T-helper 22 cell (primary cell): Measurements from ENCODE around the gene HMGB1.

Experiments used
- DNase-seq: peaks from one replicate; pipeline ENCODE4 v3.0.0-alpha.2; 2020; ENCODE audit warnings: low read depth

HMGB1 gene

DNA sequence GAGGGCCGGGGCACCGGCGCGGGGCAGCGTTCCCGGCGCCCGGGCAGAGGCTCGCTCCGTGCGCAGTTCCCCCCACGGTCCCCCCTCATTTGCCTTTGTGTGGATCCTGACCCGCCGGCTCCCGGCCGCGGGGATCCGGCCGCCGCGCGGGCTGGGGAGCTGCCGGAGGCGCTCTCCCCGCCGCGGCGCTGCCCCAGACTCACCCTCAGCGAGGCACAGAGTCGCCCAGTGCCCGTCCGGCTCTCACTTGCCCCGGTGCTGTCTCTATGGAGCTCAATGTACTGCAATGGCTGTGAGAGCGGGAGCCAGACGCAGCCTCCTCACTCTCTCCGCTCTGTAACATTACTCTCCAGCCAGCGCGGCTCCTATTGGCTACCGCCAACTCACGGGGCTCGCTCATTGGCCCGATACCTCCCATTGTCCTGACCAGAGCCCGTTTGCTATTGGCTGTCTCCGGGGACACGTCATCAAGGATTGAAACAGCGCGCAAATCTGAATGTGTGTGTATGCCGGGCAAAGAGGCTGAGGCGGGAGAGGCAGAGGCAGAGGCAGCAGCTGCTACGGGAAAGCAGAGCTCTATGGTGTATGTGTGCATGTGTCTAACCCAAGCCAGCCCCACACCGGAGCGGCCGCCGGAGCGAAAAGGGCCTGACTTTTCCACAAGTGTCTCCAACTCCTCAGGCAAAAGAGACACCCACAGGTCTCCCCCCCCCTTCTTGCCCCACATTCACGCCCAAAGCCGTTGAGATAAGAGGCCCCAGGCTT lies at the start of gene HMGB1:
TSS of gene HMGB1 (minus strand) at position 344 of the 765 bp plus-strand sequence. CDS start 2,256 bp downstream, outside the sequence.
- peak; percentile 96 for DNase-seq

DNA sequence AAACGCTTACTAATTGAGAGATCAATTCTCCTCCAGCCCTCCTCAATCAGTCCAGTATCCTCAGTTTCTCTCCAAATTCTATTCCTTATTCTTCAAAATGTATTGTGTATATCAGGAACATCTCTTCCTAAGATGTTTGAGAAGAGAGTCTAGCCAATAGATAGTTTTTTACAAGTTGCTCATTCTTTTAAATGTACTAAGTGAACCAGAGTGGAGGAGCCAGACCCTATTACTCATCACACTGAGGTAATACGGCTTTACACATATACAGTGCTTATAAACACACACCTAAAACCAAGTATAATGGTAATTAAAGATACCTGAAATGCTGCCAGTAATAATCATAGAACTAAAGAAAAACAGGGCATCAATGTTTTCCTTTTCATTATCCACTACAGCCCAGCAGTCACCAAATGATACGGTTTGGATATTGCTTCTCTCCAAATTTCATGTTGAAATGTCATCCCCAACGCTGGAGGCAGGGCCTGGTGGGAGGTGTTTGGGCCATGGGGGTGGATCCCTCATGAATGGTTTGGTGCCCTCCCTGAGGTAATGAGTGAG lies 45.2 kb upstream of the HMGB1 start:
- no peak for DNase-seq

DNA sequence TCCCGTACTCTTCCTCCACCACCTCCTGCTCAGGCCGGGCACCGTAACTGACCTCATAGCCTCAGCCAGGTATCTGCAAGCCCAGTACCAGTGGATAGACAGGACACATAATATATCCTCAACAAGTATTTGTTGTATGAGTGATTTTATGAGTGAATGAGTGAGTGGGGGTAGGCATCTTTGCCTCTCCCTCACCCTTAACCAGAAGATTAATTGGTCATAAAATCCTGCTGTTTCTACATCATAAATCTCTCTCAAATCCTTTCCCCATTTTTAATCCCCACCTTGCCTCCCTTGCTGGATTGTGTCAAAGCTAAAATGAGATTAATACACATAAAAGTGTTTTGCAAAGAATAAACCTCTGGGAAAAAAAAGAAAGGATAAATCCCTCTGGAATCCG lies 44.4 kb upstream of the HMGB1 start:
- no peak for DNase-seq

DNA sequence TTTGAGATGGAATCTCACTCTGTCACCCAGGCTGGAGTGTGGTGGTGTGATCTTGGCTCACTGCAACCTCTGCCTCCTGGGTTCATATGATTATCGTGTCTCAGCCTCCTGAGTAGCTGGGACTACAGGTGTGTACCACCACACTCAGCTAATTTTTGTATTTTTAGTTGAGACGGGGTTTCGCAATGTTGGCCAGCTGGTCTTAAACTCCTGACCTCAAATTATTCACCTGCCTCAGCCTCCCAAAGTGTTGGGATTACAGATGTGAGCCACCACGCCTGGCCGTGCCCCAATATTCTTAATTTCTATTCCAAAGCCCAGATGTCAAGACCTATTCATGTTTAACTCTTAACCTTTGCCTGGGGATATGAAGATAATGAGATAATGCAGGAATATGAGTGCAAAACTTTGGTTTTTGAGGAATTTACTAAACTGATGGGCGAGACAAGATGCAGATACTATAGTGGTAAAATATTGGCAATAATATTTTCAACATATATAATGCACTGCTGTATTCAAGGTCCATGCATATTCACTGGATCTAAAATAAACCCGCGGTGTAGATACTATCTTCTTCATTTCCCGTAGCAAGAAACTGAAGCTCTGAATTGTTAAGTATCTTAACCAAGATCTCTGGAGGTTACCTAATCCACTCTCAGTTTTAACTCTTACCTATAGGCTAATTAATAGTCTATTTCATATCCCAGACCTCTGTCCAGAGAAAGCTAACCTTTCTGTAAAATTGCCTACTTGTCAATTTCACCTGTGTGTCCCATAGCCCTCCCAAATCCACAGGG lies 43.7 kb upstream of the HMGB1 start:
- no peak for DNase-seq

DNA sequence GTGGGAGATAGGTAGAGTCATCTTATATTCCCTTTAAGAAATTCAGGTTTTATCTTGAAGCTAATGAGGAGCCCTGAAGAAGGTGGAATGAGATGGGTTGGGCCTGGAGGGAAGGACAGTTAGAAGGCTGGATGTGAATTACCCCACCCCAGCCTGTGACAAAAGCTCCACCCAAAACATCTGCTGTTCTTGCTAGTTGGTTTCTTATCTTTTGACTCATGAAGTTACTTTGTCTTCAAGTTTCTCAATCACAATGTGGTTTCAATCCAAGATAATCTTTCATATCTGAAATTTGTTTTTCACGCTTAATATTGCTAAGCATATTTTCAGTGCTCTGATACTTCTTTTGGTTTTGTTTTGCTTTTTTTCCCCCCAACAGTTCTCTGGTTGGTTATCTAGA lies 38.3 kb upstream of the HMGB1 start:
- no peak for DNase-seq

DNA sequence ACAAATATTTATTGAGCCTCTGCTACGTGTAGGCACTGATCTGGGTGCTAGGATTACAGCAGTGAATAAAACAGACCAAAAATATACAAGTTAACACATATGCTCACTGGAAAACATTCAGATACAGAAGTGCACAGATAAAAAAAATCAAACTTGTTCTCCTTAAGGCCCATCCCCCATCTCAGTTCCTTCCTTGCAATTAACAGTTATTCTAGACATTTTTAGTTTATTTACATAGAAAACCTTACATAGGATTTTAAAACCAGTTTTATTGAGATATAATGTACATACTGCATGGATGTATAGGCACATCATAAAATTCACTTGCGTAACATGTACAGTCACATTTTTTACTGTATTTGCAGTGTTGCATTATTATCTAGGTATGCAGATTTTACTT lies 36.5 kb upstream of the HMGB1 start:
- no peak for DNase-seq

DNA sequence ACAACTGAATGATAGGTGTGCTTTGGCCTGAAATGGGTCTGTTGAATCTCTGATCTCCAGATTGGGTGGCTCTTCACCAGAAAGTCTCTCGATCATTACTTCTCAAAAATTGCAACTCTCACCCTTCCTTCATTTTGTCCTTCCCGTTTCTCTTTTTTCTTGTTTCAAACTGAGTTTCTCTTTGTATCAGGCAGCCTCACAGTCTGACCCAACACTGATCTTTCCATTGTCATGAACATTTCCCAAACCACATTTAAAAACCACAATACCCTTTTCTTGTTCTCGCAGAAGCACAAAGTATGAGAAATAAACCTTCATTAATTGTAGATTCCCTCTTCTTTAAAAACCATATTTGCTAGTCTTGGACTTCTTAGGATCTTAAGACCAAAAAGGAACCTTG lies 33.6 kb upstream of the HMGB1 start:
- no peak for DNase-seq

DNA sequence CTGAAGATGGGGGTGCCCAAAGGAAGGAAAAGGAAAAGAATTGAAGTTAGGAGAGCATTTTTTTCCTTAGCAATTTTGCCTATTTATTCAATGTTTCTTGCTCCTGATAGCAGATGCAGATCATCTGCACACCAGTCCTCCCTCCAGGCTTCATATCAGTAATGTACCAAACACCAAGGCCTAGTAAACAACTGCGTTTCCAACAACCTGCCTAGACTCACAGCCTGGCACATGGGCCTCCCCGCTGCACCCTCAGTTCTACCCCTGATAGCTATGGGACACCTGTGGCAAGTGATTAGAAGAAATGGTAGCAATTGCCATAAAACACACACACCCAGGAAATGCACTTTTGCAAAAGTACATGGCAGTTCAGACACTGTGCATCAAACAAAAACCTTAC lies 30.4 kb upstream of the HMGB1 start:
- DNase-seq = no peak

DNA sequence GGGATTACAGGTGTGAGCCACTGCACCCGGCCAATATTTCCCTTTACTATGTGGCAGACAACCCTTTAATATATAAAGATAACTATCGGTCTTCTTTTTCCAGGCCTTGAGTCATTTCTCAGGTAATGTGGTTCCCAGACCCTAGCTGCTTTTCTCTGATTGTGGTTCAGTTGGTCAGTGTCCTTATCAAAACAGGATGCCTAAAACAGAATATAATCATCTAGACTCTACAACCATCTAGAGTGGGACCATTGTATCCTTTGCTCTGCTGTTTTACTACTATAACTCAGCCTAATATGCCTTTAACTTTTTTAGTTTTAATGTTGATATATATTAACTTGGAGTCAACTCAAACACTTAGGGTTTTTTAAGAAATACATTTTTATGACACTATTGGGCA lies 30.0 kb upstream of the HMGB1 start:
- DNase-seq = no peak

DNA sequence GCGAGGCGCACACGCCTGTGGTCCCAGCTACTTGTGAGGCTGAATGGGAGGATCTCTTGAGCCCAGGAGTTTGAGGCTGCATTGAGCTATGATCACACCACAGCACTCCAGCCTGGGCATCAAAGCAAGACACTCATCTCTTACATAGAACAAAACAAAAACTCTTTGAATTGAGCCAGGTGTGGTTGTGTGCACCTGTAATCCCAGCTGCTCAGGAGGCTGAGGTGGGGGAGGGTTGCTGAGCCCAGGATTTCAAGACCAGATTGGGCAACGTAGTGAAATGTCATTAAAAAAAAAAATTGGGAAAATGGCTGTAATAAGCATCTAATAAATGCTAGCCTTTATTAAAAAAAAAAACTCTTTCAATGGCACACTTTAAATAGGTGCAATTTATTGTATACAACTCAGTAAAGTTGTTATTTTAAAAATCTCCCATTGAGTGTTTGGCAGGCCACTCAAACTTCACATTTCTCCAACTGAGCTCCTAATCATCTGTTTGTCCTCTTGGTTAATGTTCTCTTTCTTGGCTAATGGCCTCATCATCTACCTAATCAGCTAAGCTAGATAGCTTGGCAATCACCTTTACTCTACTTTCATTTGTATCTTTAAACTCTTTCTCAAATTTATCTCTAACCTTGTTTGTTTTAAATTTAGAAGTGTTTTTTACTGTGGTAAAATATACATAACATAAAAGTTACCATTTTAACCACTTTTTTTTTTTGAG lies 28.1 kb upstream of the HMGB1 start:
- no peak for DNase-seq

DNA sequence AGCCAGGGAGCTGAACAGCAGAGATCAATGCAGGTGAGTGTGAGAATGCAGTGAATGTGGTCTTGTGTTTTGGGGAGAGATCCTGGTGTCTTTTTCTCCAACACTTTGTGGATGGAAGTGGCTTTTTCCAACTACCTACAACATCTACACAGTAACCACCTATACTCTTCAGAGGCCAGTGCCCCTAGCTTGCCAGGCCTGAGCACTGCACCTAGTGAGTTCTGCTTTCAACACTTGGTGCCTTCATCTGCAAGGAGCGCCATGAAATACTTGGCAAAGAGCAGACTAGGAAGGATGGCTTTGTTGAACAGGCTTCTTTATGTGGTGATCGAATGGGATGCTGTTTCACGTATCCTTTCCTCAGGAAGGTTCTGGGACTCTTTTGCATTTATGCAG lies 21.3 kb upstream of the HMGB1 start:
- no peak for DNase-seq

DNA sequence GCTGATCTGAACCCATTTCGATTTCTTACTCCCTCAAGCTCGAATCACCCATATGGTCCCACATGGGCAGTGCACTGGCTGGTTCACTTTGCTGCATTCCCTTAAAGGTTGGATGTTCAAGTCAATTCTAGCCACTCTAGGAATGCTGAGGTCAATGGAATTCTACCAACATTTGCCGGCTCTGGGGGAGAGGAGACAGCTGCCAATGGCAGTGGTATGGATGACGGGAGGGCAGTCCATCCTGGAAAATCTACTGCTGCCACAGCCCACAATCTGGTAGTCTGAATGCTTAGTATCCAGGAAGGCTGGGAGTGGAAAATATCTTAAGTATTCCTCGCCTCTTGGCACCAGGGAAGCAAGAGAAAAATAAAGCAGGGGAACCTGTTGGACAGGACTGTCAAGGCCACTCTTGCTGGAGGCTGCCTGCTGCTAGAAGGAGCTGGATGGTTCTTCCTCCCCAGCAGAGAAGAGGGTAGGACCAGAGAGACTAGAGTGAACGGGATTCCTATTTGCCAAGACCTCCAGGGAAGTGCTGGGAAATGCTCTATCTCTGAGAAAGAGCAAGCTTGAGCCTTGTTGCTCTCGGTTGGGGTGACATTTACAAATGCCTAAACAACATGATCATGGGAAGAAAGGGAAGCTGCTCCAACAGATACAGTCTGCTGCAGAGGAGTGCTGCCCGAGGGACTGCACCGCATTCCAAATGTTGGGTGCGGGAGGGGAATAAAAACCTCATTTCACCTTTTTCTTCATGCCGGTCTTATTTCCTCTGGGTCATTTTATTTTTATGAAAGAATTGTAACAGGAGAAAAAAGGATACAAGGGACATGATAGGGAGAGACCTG lies 20.7 kb upstream of the HMGB1 start:
- DNase-seq = no peak

DNA sequence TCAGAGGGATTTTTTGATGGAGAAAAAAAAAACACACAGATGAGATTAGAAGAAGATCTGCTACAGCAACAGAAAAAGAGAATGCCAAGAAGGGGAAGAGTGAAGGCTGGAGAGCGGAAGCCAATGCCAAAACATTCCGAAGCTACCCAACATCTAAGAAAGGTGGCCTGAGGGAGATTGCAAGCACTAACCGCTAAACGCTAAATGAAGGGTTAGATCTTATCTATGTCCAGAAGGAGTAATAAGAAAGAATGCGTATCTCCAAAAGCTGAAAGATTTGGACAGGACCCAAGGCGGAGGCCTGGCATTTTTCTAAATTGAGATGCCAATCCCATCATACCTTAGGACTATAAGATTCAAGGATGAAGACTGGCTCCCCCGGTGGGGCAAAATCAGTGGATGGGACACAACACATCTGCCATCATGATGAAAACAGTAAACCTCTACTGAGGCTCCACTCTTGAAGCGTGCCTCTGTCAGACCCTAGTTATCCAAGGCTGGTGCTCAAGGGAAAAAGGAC lies 15.6 kb upstream of the HMGB1 start:
- DNase-seq = no peak

DNA sequence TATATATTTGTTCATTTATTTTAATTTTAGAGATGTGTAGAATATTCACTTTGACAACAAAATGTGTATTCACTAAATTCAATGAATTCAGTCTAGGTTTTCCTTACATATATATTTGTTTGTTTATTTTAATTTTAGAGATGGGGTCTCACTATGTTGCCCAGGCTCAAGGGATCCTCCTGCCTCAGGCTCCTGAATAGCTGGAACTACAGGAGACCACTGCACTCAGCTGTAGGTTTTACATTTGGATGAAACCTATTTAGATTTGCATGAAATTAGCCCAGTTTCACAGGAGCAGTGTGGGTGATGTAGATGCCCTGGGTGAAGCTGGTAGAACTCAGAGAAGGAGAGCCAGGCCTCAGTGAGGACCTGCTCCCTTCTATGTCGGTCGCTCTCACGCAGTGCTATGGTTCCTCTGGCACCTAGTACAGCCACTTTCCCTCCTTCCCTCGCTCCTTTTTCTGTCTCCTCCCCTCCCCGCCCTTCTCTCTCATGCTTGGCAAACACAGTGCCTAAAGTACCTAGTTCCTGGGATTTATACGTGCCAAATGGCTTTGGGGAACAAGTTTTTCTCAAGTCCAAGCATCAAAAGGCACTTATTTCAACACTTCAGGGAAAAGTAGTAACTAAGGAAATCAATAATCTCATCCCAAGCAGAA lies 14.7 kb upstream of the HMGB1 start:
- no peak for DNase-seq

DNA sequence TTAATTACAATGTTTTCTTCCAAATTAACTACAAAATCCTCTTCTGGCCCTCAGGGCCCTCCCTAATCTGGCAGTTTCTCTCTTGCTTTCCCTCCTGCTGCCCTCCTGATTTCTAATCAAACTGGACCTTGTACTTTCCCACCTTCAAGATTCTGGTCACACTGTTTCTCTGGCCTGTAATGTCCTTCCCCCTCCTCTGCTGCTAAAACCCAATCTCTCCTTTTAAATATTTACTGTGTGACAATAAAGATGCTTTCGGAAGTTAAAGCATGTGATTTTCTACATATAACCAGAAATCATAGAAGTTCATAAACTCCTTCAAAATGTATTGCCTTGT lies 14.1 kb upstream of the HMGB1 start:
- DNase-seq = no peak

DNA sequence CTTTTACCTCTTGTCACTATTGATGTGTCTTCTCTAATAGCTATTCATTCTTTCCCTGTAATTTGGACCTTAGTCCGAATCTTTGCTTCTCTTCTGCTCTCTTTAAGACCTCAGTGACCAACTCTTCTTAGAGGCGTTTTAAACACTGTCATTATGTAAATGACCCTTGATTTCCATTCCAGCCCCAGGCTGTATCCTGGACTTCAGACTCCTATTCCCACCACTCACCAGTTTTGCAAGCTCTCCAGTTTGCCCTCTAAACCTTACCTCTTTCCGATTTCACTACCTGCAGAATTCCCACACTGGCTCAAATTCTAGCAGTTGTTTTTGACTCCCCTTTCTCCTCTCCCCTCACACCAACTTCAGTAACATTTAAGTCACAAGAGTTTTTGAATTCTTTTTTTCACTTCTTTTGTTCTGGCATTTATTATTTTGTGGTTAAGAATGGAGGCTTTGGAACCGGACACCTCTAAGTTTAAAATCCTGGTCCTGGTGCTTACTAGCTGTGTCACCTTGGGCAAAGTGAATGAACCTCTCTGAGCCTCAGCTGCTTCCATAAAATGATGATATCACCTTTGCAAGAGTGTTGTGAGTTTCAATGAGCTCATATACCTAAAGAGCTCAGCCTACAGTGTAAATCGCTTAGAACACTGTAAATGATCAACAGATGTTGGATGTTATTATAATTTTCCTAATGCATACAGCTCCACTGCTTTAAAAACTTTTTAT lies 13.6 kb upstream of the HMGB1 start:
- DNase-seq = no peak

DNA sequence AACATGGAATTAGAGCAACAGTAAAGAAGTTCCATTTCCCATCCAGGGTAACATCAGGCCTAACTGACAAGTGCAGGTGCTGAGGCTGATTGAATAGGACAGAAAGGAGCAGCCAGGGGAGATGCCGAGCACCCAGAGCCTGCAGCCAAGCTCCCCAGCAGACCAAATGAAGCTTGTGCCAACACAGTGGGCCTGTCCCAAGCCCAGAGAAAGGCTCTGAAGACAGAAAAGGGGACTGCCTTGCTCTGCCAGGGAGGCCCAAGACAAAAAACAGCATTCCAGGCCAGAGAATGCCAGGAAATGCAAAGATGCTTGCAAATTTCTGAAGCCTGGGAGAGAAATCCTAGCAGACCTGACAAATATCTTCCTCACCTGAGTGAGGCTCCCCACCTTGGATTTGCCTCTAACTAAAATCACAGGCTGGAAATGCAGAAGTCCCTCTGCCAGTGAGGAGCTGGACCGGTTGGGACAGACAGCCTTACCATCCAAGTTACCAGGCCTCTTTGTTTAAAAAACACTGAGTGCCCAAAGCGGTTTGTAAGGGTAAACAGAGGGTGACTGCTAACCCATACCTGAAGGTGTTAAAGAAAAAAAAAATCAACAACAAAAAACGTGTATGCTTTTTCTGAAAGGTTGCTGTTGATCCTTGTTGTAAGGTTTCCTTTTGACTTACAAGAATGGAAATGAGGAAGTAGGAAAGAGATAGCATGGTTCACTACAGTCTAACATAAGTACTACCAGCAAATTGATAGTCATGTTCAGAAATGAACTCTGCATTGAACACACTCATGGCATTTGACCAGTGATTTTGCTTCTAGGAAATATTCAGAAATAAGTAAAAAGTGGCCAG lies 11.8 kb upstream of the HMGB1 start:
- DNase-seq = no peak

DNA sequence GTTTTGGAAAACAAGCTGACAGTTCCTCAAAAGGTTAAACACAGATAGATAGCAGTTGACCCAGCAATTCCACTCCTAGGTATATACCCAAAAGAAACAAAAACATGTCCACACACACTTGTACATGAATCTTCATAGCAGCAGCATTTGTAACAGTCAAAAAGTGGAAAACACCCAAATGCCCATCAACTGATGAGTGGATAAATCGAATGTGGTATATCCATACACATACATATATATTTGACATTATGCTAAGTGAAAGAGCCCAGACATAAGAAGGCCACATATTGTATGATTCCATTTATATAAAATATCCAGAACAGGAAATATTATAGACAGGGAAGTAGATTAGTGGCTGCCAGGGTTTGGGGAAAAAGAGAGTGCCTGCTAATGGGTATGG lies 7.9 kb upstream of the HMGB1 start:
- no peak for DNase-seq

DNA sequence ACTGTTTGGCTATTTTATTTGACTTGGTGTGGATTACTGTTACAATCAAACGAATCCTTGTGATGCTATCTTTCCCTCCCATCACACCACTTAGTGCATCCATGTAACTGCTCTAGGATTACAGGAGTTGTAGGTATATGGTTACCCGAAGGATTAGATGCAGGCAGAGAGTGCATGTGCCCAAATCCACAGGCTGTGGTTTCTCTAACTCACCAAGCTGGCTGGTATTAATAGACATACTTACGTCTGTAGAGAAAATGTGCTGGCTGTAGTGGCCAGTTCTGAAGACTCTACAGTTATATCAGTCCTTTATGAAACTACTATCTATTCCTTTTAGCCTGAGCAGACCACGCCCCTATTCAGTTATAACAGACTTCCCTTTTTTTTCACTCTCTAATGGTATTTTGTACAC lies 1.1 kb upstream of the HMGB1 start:
- no peak for DNase-seq
